GM18499 (cell line): ENCODE measurements around the gene RPRD1B.

Experiments
- ATAC-seq: cut with Tn5 transposase; IDR thresholded peaks from one replicate; pipeline ENCODE4 v1.9.1; 2021; ENCODE audit warnings: moderate number of reproducible peaks; ENCODE audit not compliant: insufficient read depth, unreplicated experiment

The RPRD1B gene, protein sequence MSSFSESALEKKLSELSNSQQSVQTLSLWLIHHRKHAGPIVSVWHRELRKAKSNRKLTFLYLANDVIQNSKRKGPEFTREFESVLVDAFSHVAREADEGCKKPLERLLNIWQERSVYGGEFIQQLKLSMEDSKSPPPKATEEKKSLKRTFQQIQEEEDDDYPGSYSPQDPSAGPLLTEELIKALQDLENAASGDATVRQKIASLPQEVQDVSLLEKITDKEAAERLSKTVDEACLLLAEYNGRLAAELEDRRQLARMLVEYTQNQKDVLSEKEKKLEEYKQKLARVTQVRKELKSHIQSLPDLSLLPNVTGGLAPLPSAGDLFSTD

DNA sequence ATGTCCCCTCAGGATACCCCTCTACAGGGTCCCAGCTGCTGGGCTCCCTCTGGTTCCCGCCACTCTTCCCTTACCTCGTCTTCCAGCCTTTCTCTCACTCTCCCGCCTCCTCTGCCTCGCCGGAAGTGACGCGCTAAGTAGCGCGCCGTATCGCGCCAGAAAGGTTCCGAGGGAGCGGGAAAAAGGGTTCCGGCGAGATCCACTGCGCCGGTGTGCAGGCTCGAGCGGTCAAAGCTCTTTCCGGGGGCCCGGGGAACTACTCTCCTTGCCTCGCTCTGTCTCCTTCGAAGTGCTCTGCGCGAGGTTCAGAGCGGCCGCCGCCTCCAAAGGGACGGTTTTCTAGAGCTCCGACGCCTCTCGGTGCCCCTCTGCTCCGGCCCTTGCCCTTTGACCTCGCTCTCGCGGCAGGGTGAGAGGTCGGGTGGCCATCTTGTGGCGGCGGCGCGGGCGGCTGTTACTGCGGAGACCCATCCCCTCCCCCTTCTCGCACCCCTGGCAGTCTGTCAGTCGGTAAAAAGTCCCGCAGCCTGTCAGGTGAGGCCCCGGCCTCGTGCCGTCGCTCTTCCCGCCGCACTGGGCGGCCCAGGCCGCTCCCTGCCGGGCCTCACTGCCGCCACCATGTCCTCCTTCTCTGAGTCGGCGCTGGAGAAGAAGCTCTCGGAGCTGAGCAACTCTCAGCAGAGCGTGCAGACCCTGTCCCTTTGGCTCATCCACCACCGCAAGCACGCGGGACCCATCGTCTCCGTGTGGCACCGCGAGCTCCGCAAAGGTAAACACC is at the start of gene RPRD1B, which contains the start of gene TTI1:
Gene RPRD1B (plus strand): TSS at position 417 of the 778 bp plus-strand sequence. CDS start 202 bp downstream, at position 619.
Gene TTI1 (minus strand): TSS at position 127 of the 778 bp plus-strand sequence. CDS start 19,640 bp downstream, outside the sequence.
- peak; percentile 66 for ATAC-seq

GRCh38 chr20:37984018-37984785 is 49.3 kb upstream of the RPRD1B start:
- ATAC-seq = no peak

DNA sequence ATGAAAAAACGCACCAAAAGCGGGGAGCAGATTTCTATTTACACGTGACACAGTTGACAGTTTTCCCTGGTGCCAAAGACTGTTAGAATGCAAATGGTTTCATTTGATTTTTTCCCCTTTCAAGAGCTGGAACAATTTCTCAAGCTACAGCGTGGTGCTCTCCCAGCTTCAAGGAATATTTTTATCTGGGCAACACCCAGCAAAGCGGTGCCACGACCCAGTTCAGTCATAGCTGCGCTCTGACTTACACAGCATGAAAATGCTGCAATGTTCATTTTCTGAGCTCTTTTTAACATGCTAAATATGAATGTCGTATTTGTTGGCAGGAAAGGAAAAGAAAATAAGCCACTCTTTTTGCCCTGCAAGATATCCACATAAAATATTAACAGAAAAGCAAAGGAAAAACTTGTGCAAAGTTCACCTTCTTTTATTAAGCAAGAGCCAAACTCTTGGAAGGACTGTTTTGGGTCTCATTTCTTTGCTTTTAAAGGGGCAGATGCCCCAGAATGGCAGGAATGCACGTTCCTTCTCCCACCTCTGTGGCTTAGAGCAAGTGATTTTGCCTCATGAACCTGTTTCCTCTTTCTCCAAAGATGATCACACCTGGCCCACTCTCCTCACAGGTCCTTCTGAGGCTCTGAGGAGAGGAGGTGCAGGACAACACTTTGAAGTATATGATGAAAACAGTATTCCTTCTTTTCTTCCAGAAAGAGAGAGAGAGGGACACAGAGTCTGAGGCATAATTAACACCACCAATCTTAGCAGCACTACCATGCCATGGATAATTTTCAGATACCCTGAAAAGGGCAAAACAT is 47.3 kb upstream of the RPRD1B start:
- no peak for ATAC-seq

DNA sequence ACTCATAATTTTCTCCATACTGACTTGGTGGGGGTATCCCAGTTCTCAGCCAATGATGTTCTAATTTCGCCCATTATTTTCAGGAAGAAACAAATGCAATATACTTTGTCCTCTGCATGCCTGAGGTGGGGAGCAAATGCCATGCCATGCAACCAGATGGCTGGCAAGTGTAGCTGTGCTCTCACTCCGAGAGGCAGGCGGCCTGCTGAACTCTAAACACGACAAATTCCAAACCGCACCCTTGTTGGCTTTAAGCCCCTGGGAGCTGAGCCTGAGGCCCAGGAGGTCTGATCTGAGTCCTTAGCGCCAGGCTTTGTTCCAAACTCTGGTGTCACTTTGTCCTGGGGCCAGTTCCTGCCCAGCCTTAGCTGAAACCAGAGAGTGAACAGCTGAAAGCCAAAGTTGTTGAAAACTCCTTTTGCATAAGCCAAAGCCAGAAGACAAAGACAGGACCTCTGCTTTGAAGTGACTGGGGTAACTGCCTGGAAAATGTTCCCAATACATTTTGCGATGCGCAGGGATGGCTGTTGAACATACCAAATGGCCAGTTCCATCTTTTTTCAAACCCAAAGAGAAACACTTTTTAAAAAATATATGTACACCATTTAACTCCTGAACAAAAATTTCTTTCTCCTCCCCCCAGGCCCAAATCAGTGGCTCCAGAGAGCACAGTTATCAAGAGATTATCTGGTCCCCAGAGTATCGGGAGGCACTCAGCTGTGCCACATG is 46.5 kb upstream of the RPRD1B start:
- ATAC-seq = no peak

DNA sequence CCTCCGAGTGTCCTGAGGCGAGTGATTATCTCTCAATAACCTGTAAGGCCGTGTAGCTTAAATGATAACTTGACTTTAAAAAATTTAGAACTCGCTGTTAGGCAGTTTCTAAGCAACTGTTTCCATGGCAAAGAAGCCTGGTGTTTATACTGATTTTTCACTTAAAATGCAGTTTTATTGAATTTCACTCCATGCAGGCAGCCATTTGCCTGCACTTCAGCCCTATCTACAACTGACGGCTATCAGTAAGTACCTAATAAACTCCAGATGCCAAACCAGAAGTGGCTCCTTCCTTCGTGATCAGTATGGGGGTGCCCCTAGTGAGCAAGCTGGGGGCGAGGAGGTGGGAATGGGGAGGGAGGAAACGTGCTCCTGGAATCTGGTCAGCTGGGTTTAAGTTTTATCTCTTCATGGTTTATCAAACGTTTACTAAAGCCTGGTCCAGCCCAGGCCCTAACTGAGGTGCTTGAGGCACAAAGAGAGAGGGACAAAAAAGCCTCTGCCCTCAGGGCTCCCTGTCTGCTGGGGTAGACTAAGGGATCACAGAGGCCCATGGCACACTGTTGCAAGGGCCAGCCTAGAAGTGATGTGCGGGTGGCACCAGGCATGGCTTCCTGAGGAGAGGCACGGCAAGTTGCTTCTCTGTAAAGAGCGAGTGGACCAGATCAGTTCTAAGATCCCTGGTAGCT is 45.8 kb upstream of the RPRD1B start:
- no peak for ATAC-seq

- no peak for ATAC-seq
These were observed 45.1 kb upstream of the RPRD1B start for GRCh38 chr20:37988306-37988954.

DNA sequence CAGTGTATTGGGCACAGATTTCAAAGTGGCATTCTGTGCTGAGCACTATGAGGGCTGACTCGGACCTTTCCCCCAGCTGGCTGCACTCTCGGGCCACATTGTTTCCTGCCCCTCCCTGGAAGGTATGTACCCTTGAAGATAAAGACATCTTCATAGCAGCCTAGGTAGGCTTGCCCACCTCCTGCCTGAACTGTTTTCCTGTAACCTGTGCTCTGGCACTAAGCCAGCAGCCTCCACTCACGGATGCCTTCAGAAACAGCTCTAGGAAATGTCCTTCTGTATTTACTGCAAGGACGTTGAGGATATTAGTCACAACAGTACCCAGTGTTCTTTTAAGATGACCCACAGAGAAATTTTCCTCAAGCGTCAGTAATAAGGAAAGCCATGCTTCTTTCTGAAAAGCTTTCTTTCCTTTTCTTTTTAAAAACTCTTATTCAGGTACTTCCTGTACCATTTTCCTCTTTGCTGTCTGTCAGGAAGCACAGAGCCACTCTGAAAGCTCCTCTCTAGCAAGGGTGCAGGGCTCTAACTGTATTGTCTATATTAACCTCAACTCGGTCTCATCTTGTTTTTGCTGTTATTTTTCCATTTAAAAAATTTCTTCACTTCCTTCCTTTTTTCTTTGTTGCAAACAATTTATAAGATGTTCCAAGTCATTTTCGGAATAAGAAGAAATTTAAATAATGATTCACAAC is 43.8 kb upstream of the RPRD1B start:
- ATAC-seq = no peak

GRCh38 chr20:37990571-37991151 is 42.9 kb upstream of the RPRD1B start:
- peak; percentile 69 for ATAC-seq

DNA sequence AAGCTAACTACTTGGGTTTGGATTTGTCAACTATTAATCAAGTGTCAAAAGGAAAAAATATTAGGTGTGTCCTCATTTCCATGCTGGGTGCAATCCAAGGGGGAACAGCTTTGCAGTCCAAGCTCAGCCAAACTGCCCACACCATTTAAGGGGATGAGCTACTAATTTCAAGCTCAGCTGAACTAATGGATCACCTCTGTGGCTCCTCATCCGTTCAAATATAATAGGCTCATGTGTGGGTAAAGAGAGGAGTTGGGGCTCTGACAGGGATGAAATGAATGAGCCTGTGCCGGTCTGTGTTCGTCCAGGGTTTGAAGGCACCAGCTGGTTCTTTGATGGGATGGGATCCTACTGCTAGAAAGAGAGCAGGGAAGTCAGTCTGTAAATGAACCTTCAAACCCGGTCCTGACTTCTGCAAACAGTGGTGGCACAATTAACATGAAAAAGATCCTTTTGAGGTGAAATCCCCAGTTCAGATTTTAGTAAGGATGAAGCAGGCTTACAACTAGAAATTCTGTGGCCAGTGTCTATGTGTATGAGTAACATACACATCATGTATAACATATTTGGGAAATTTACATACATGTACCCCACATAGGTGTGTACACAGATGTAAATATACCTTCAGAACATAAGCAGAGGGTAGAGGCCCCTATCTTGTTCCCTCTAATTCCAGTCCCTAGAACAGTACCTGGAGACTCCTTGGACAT is 42.2 kb upstream of the RPRD1B start:
- ATAC-seq = no peak

- no peak for ATAC-seq
These were observed 41.6 kb upstream of the RPRD1B start for GRCh38 chr20:37991908-37992307.

DNA sequence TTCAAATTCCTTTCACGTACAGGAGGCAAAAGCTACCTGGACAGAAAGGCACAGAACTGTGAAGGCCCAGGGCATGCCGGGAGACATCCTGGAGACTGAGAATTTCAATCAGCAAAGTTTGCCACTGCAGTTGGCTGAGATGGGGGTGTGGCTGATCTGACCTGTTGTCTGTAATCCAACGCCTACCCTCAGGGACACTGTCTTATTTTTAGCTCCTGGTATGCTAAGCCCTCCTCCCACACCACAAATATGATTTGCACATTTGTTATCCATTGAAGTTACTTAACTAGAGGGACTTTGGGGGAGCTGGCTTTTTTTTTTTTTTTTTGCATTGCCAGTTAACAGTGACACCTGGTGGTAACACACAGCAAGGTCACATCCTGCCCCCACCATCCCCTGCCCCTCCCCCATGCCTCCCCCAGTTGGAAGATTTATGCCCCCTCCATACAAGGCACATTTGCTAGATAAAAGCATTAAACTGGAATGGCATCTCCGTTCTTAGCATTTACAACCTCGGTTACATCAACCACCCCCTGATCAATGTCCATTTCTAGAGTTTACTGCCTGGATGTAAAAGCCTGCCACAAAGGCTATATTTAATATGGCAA is 40.6 kb upstream of the RPRD1B start:
- ATAC-seq = no peak

GRCh38 chr20:37994512-37994911 is 39.0 kb upstream of the RPRD1B start:
- no peak for ATAC-seq

DNA sequence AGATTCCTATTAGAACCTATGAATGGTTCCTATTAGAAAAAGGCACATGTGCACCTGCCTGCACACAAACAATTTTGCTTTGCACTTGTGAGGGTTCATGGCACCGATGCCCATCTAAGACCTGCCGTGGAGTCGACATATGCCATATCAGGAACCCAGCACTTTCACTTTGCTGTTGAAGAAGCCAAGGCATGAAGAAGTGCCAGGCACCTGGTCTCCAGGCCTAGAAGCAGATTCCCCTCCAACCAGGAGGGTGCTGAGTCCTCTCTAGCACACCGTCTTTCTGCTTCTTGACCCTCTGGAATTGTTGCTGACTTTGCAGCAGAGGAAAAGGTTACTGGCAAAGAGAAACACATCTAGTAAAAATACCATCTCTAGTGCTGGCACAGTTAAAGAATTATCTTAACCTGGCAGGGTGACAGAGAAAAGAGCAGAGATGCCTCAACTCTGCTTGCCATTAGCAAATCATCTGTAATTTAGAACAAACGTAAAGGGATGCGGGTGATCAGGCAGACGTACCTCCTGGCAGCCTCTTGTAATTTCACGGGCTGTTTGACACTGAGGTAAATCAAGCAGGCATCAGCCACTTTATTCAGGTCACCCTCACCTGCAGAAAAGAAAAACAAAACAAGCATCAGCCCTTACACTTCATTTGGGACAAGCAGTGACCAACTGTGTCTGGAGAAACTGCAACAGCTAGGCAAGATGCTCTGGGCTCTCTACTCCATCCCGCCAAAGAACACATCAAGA is 37.5 kb upstream of the RPRD1B start:
- ATAC-seq = no peak

GRCh38 chr20:37997516-37997915 is 36.0 kb upstream of the RPRD1B start:
- no peak for ATAC-seq

DNA sequence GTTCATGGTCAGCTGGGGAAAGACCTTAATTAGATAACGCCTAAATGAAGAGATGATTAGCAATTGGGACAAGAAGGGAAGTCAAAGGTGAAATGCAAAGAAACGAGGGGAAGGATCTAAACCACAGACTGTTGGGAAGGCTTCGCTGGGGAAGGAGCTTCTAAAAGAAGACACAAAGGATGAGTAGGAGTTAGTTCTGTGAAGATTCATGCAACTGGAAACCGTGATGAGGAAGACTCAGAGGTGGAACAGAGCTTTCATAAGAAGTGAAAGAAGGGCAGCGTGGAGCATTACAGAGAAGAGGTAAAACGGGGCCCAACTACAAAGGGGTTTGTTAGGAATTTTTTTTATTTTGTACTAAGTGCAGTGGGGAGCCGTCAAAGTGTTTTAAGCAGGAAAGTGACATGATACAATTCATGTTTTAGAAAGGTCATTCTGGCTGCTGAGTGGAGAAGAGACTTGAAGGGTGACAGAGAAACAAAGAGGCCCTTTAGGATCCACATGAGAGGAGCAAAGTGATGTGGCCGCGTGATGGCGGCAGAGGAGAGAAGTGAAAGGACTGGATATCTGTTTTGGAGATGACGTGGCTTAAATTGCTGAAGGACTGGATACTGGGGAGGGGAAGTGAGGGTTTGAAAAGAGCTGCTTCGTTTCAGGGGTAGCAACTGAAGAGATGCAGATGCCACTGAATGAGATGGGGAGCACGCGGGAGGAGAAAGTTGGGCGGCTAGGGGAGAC is 33.9 kb upstream of the RPRD1B start:
- no peak for ATAC-seq
